GM13976 (cell line): ENCODE measurements around the gene FAAP100.

Source experiments
- DNase-seq: peaks from one replicate; pipeline ENCODE4 v3.0.0; 2012; ENCODE audit warnings: low spot score
- CTCF ChIP-seq: IDR thresholded peaks from 2 replicates; pipeline ENCODE4 v1.5.1; 2012; ENCODE audit warnings: borderline replicate concordance, mild to moderate bottlenecking; ENCODE audit not compliant: insufficient read depth; ENCODE audit errors: extremely low read depth, missing control alignments, control extremely low read depth
- in situ Hi-C: fragments of 300-500 bp; cut with MboI; formaldehyde crosslinking; loops from one replicate; pipeline ENCODE4 v1.12.0; 2022; ENCODE audit warnings: low sequenced_read_pairs, mixed read lengths, inconsistent platforms; ENCODE audit not compliant: unreplicated experiment

Gene FAAP100

GRCh38 chr17:81570964-81571363, 18.8 kb upstream of the FAAP100 start:
- in situ Hi-C loops, result no loop called here
- no peak for TF ChIP-seq CTCF
- no peak for DNase-seq

- in situ Hi-C loops, result no loop called here
- TF ChIP-seq CTCF, result no peak
These were observed 17.9 kb upstream of the FAAP100 start for GRCh38 chr17:81569986-81570514.

GRCh38 chr17:81568416-81568815, 16.3 kb upstream of the FAAP100 start:
- DNase-seq, result no peak
- TF ChIP-seq CTCF, result no peak
- in situ Hi-C loops, result no loop called here

More at GRCh38 chr17:81569986-81570514, 17.9 kb upstream of the FAAP100 start:
- DNase-seq, result no peak

GRCh38 chr17:81567191-81567590, 15.0 kb upstream of the FAAP100 start:
- no peak for TF ChIP-seq CTCF
- DNase-seq, result no peak
- in situ Hi-C loops, result no loop called here

- no peak for TF ChIP-seq CTCF
- in situ Hi-C loops, result no loop called here
- no peak for DNase-seq
These were observed 14.4 kb upstream of the FAAP100 start for GRCh38 chr17:81566461-81567126.

- in situ Hi-C loops, result no loop called here
- no peak for DNase-seq
- no peak for TF ChIP-seq CTCF
These were observed 13.1 kb upstream of the FAAP100 start for GRCh38 chr17:81565231-81565630.
